NCI-H146 (cell line): ENCODE data around the gene EDRF1.

Experiments used
- DNase-seq: peaks from one replicate; lab custom pipeline; 2025; lab: John Stamatoyannopoulos, UW

EDRF1 gene

GRCh38 chr10:125762692-125763648 is 43.5 kb downstream of the EDRF1 start:
- no peak for DNase-seq

GRCh38 chr10:125765835-125766234 is 46.3 kb downstream of the EDRF1 start:
- DNase-seq: no peak

- DNase-seq: no peak
Observed at GRCh38 chr10:125766511-125766910, 47.0 kb downstream of the EDRF1 start.

- no peak for DNase-seq
Observed at GRCh38 chr10:125768219-125768855, 48.8 kb downstream of the EDRF1 start.

GRCh38 chr10:125769175-125769574 is 49.7 kb downstream of the EDRF1 start:
- no peak for DNase-seq

GRCh38 chr10:125770844-125771243 is 51.3 kb downstream of the EDRF1 start:
- no peak for DNase-seq

- DNase-seq: no peak
Observed at GRCh38 chr10:125772112-125772863, 52.8 kb downstream of the EDRF1 start.

- no peak for DNase-seq
Observed at GRCh38 chr10:125772864-125773180, 53.3 kb downstream of the EDRF1 start.

GRCh38 chr10:125773687-125774543 is 54.4 kb downstream of the EDRF1 start:
- DNase-seq: no peak

GRCh38 chr10:125774581-125775191 is 55.2 kb downstream of the EDRF1 start:
- no peak for DNase-seq

- DNase-seq: no peak
Observed at GRCh38 chr10:125775491-125776106, 56.1 kb downstream of the EDRF1 start, which contains the start of gene MMP21. Gene MMP21, minus strand, starts transcription at chr10:125775821. Its CDS starts 0 bp downstream, at chr10:125775821.

- no peak for DNase-seq
Observed at GRCh38 chr10:125777806-125778205, 58.3 kb downstream of the EDRF1 start.

- DNase-seq: no peak
Observed at GRCh38 chr10:125778556-125778955, 59.0 kb downstream of the EDRF1 start.

GRCh38 chr10:125779403-125780327 is 60.2 kb downstream of the EDRF1 start:
- DNase-seq: no peak

- no peak for DNase-seq
Observed at GRCh38 chr10:125781374-125781773, 61.9 kb downstream of the EDRF1 start.

GRCh38 chr10:125782054-125782453 is 62.5 kb downstream of the EDRF1 start:
- DNase-seq: no peak

GRCh38 chr10:125782616-125783015 is 63.1 kb downstream of the EDRF1 start:
- DNase-seq: no peak

GRCh38 chr10:125783408-125783807 is 63.9 kb downstream of the EDRF1 start:
- DNase-seq: no peak

GRCh38 chr10:125783957-125784356 is 64.4 kb downstream of the EDRF1 start:
- DNase-seq: no peak

- no peak for DNase-seq
Observed at GRCh38 chr10:125785791-125786190, 66.3 kb downstream of the EDRF1 start.
